NCI-H2196 (cell line): ENCODE data around the gene SLC22A17.
"Not testable (repeated sequence)": the region's sequence is repeated elsewhere in the genome, so short reads cannot be mapped to it uniquely, and the experiment has no call there.

Experiments
- DNase-seq: peaks from one replicate; lab custom pipeline; 2025; ENCODE audit not compliant: unreplicated experiment; lab: John Stamatoyannopoulos, UW

Gene SLC22A17

GRCh38 chr14:23346693-23347405, 5.8 kb downstream of the SLC22A17 start:
- no peak for DNase-seq

GRCh38 chr14:23345987-23346692, 6.5 kb downstream of the SLC22A17 start:
- no peak for DNase-seq

GRCh38 chr14:23344481-23344880, 8.2 kb downstream of the SLC22A17 start:
- DNase-seq, result no peak

- DNase-seq, result no peak
Measured at GRCh38 chr14:23339506-23340268, 13.0 kb downstream of the SLC22A17 start.

GRCh38 chr14:23335623-23336022, 17.1 kb downstream of the SLC22A17 start:
- no peak for DNase-seq

GRCh38 chr14:23327947-23328744, 24.5 kb downstream of the SLC22A17 start:
- peak; percentile 76 for DNase-seq

- no peak for DNase-seq
Measured at GRCh38 chr14:23326491-23327332, 26.0 kb downstream of the SLC22A17 start.

- not testable (repeated sequence) for DNase-seq
Measured at GRCh38 chr14:23325746-23326145, 26.9 kb downstream of the SLC22A17 start.

- no peak for DNase-seq
Measured at GRCh38 chr14:23324993-23325392, 27.7 kb downstream of the SLC22A17 start.

GRCh38 chr14:23324455-23324846, 28.2 kb downstream of the SLC22A17 start:
- no peak for DNase-seq

- no peak for DNase-seq
Measured at GRCh38 chr14:23323838-23324454, 28.7 kb downstream of the SLC22A17 start.

GRCh38 chr14:23322568-23323517, 29.8 kb downstream of the SLC22A17 start:
- DNase-seq, result no peak

GRCh38 chr14:23321572-23322547, 30.8 kb downstream of the SLC22A17 start:
- no peak for DNase-seq

- peak; percentile 100 for DNase-seq
Measured at GRCh38 chr14:23320584-23321571, 31.8 kb downstream of the SLC22A17 start, which contains the start of gene PABPN1. Gene PABPN1 (plus strand): TSS chr14:23321457. CDS start chr14:23321470, 13 bp downstream.

- no peak for DNase-seq
Measured at GRCh38 chr14:23319746-23320583, 32.7 kb downstream of the SLC22A17 start.
